Measurements from ENCODE around the gene KDM3A.

Gene KDM3A

GRCh38 chr2:86477349-86477748, 36.2 kb downstream of the KDM3A start:
- TF ChIP-seq CTCF (IDR thresholded peaks at IDR 0.05; ENCODE audit: borderline replicate concordance, insufficient read depth, low read depth, low read length) = no peak

GRCh38 chr2:86480105-86480504, 38.9 kb downstream of the KDM3A start:
- no peak for TF ChIP-seq CTCF (IDR thresholded peaks at IDR 0.05; ENCODE audit: borderline replicate concordance, insufficient read depth, low read depth, low read length)
- H3K4me3 ChIP-seq (ENCODE audit: low read depth, low read length) = no peak overlapping the region

More at GRCh38 chr2:86477349-86477748, 36.2 kb downstream of the KDM3A start:
- no peak overlapping the region for H3K4me3 ChIP-seq (ENCODE audit: low read depth, low read length)

- TF ChIP-seq CTCF (IDR thresholded peaks at IDR 0.05; ENCODE audit: borderline replicate concordance, insufficient read depth, low read depth, low read length) = no peak
- no peak overlapping the region for H3K4me3 ChIP-seq (ENCODE audit: low read depth, low read length)
These were observed 40.9 kb downstream of the KDM3A start for GRCh38 chr2:86482034-86482433.

DNA sequence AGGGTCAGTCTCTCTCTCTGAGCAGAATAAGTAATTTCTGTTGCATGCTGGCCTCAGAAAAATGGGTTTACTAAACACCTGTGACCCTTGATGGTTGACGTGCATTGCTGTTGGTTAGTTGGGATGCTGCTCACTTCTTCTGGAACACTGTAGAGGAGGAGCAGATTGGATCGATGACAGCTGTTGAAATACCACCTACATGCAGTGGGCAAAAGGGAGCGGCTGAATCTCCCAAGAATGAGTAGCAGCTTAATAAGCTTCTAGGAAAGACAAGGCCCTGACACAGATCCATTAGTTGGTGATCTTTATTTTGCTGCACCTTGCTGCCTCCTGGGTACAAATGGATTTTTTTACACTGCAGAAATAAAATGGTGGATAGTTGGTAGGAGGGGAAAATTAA, 43.2 kb downstream of the KDM3A start:
- H3K4me3 ChIP-seq (ENCODE audit: low read depth, low read length) = no peak overlapping the region
- TF ChIP-seq CTCF (IDR thresholded peaks at IDR 0.05; ENCODE audit: borderline replicate concordance, insufficient read depth, low read depth, low read length) = no peak

- no peak overlapping the region for H3K4me3 ChIP-seq (ENCODE audit: low read depth, low read length)
- TF ChIP-seq CTCF (IDR thresholded peaks at IDR 0.05; ENCODE audit: borderline replicate concordance, insufficient read depth, low read depth, low read length) = no peak
These were observed 43.9 kb downstream of the KDM3A start for GRCh38 chr2:86485103-86485502.

- no peak for TF ChIP-seq CTCF (IDR thresholded peaks at IDR 0.05; ENCODE audit: borderline replicate concordance, insufficient read depth, low read depth, low read length)
- H3K4me3 ChIP-seq (ENCODE audit: low read depth, low read length) = no peak overlapping the region
These were observed 44.6 kb downstream of the KDM3A start for GRCh38 chr2:86485802-86486201.

GRCh38 chr2:86487062-86487461, 45.9 kb downstream of the KDM3A start:
- H3K4me3 ChIP-seq (ENCODE audit: low read depth, low read length) = no peak overlapping the region
- no peak for TF ChIP-seq CTCF (IDR thresholded peaks at IDR 0.05; ENCODE audit: borderline replicate concordance, insufficient read depth, low read depth, low read length)

All from GM12875 (cell line).